HG03520 (cell line): ENCODE data around the gene MED28.
"Not testable (repeated sequence)": the region's sequence is repeated elsewhere in the genome, so short reads cannot be mapped to it uniquely, and the experiment has no call there.

Source experiments
- ATAC-seq: cut with Tn5 transposase; IDR thresholded peaks from one replicate; pipeline ENCODE4 v1.9.1; 2021; ENCODE audit warnings: mild to moderate bottlenecking, moderate library complexity; ENCODE audit not compliant: unreplicated experiment

The MED28 gene

GRCh38 chr4:17616283-17616682, 1.8 kb downstream of the MED28 start:
- no peak for ATAC-seq

GRCh38 chr4:17618926-17619325, 4.5 kb downstream of the MED28 start:
- no peak for ATAC-seq

- no peak for ATAC-seq
These were observed 5.1 kb downstream of the MED28 start for GRCh38 chr4:17619416-17620105.

GRCh38 chr4:17623451-17624001, 9.1 kb downstream of the MED28 start:
- ATAC-seq, result no peak

GRCh38 chr4:17624821-17625220, 10.4 kb downstream of the MED28 start:
- no peak for ATAC-seq

- no peak for ATAC-seq
These were observed 15.8 kb downstream of the MED28 start for GRCh38 chr4:17630228-17630627.

GRCh38 chr4:17633600-17633999, 19.2 kb downstream of the MED28 start:
- ATAC-seq, result no peak

- ATAC-seq, result no peak
These were observed 20.6 kb downstream of the MED28 start for GRCh38 chr4:17635056-17635455.

- no peak for ATAC-seq
These were observed 21.9 kb downstream of the MED28 start for GRCh38 chr4:17636341-17636695.

GRCh38 chr4:17636696-17637622, 22.5 kb downstream of the MED28 start:
- ATAC-seq, result peak; percentile 95

- no peak for ATAC-seq
These were observed 24.7 kb downstream of the MED28 start for GRCh38 chr4:17639136-17639535.

- ATAC-seq, result no peak
These were observed 27.9 kb downstream of the MED28 start for GRCh38 chr4:17642398-17642783.

GRCh38 chr4:17646693-17647092, 32.3 kb downstream of the MED28 start:
- ATAC-seq, result no peak

GRCh38 chr4:17647176-17647806, 32.9 kb downstream of the MED28 start:
- no peak for ATAC-seq

- ATAC-seq, result no peak
These were observed 33.5 kb downstream of the MED28 start for GRCh38 chr4:17647927-17648326.

- ATAC-seq, result no peak
These were observed 36.0 kb downstream of the MED28 start for GRCh38 chr4:17650406-17650805.

GRCh38 chr4:17654701-17655100, 40.3 kb downstream of the MED28 start:
- no peak for ATAC-seq

GRCh38 chr4:17657090-17657489, 42.6 kb downstream of the MED28 start:
- ATAC-seq, result no peak

- no peak for ATAC-seq
These were observed 43.4 kb downstream of the MED28 start for GRCh38 chr4:17657849-17658248.

- ATAC-seq, result not testable (repeated sequence)
These were observed 44.8 kb downstream of the MED28 start for GRCh38 chr4:17659196-17659595.

- ATAC-seq, result no peak
These were observed 48.3 kb downstream of the MED28 start for GRCh38 chr4:17662694-17663093.
